HFF-Myc (cell line): ENCODE data around the gene MIX23.

Source experiments
- DNase-seq: peaks from one replicate; pipeline ENCODE4 v3.0.0-alpha.2; 2011; ENCODE audit warnings: low read depth; ENCODE audit errors: extremely low read depth
- H3K4me3 ChIP-seq: replicated peaks from 2 replicates; pipeline ENCODE4 v1.5.1; 2011; ENCODE audit warnings: low read depth, mild to moderate bottlenecking, control low read depth, low read length
- CTCF ChIP-seq: IDR thresholded peaks from 2 replicates; pipeline ENCODE4 v1.5.1; 2012; ENCODE audit warnings: mild to moderate bottlenecking, low read depth, low read length, control low read depth; ENCODE audit errors: missing control alignments

MIX23 gene

GRCh38 chr3:122395582-122395981 is 12.6 kb upstream of the MIX23 start:
- TF ChIP-seq CTCF: no peak
- no peak for DNase-seq

GRCh38 chr3:122394173-122394572 is 11.1 kb upstream of the MIX23 start:
- TF ChIP-seq CTCF: no peak
- no peak overlapping the region for H3K4me3 ChIP-seq
- no peak for DNase-seq

More at GRCh38 chr3:122395582-122395981, 12.6 kb upstream of the MIX23 start:
- no peak overlapping the region for H3K4me3 ChIP-seq

GRCh38 chr3:122392868-122393844 is 10.1 kb upstream of the MIX23 start:
- DNase-seq: no peak
- peak; percentile 58 for TF ChIP-seq CTCF

GRCh38 chr3:122391681-122392446 is 8.8 kb upstream of the MIX23 start:
- TF ChIP-seq CTCF: no peak
- no peak for DNase-seq
- H3K4me3 ChIP-seq: no peak overlapping the region

More at GRCh38 chr3:122392868-122393844, 10.1 kb upstream of the MIX23 start:
- no peak overlapping the region for H3K4me3 ChIP-seq

GRCh38 chr3:122390665-122391064 is 7.6 kb upstream of the MIX23 start:
- DNase-seq: no peak
- H3K4me3 ChIP-seq: no peak overlapping the region

GRCh38 chr3:122389892-122390291 is 6.9 kb upstream of the MIX23 start:
- no peak overlapping the region for H3K4me3 ChIP-seq
- no peak for DNase-seq
- TF ChIP-seq CTCF: no peak

More at GRCh38 chr3:122390665-122391064, 7.6 kb upstream of the MIX23 start:
- TF ChIP-seq CTCF: no peak
